Right lobe of liver (tissue), 6 donors: Measurements from ENCODE around the gene FAM227B. TPM values are rescaled to one million over a fixed set of nuclear protein-coding genes. Genes with fewer than 3 reads are reported as not detected.

Experiments
- ATAC-seq, 4 donors: fragments of 200-7000 bp; cut with Tn5 transposase; one replicate each; pipeline ENCODE4 v1.9.1; 2020; ENCODE audit warnings: mild to moderate bottlenecking in 4 of 4, moderate library complexity in 4 of 4
- DNase-seq, 3 donors: peaks; one replicate each; pipeline ENCODE4 v3.0.0-alpha.2; 2020
- H3K27ac ChIP-seq, 3 donors: fragments of 200-600 bp; one replicate each; pipeline ENCODE4 v1.8.0; 2022
- H3K27me3 ChIP-seq, 2 donors: fragments of 200-600 bp; one replicate each; pipeline ENCODE4 v1.8.0; 2022
- H3K36me3 ChIP-seq, 4 donors: fragments of 200-600 bp; sonication (generic) in 1 of 4; one replicate each; pipeline versions ENCODE4 v1.5.1 to v1.8.0; 2017 to 2022; ENCODE audit warnings: control low read depth in 1 of 4
- H3K4me1 ChIP-seq, 4 donors: fragments of 200-600 bp; sonication (generic) in 1 of 4; one replicate each; pipeline versions ENCODE4 v1.5.1 to v1.8.0; 2017 to 2022; ENCODE audit warnings: control low read depth in 1 of 4
- H3K4me3 ChIP-seq, 3 donors: fragments of 200-600 bp; one replicate each; pipeline ENCODE4 v1.8.0; 2022
- H3K9me3 ChIP-seq, 4 donors: fragments of 200-600 bp; sonication (generic) in 1 of 4; one replicate each; pipeline versions ENCODE4 v1.5.1 to v1.8.0; 2017 to 2022; ENCODE audit warnings: control low read depth in 1 of 4
- POLR2A ChIP-seq: fragments of 450-650 bp; IDR thresholded peaks from one replicate; pipeline ENCODE4 v1.6.1; 2017; ENCODE audit warnings: antibody characterized with exemption, mild to moderate bottlenecking
- WGBS: methylation state at CpG from one replicate; pipeline ENCODE4 v1.1.6; 2018; ENCODE audit warnings: low coverage, low lambda C conversion rate; ENCODE audit not compliant: insufficient coverage; ENCODE audit errors: missing lambda C conversion rate; 5-methylcytosine and 5-hydroxymethylcytosine counted together
- intact Hi-C, 2 donors: fragments of 100-400 bp; cut with DNase I; formaldehyde crosslinking; loops; one replicate each; pipeline versions ENCODE4 v1.11.2 to v1.14.1; 2022
- total RNA-seq, 6 experiments: library from RNA; depleted of rRNA in 2 of 6; stranded (reverse); fragments of >200 nt in 2 of 6; fragmentation: NEBNext Ultra II Directional in 3 of 6; extraction: Animal tissue kit (Norgen Biotek cat#: 25700) in 3 of 6; gene quantifications; one replicate each; pipeline versions ENCODE4 v1.1.0 to v1.2.4, GENCODE V29; 2016 to 2023
- TF ChIP-seq, protein P1 (sequence below), 4 donors: fragments of 200-600 bp in 3 of 4; fragments of 450-650 bp in 1 of 4; IDR thresholded peaks; one replicate each; pipeline versions ENCODE4 v1.5.1 to v1.8.0; 2016 to 2022; ENCODE audit warnings: antibody characterized with exemption in 4 of 4, mild to moderate bottlenecking in 2 of 4
- donor health status: DM: no; HTN: yes; CAD: no.
- donor health status: DM: no; HTN: no; CAD: no.
- donor health status: DM: no; HTN: no; CAD: no.
- donor health status: DM: no; HTN: yes; CAD: no.
- donor health status: DM: no; HTN: yes; CAD: no.

The FAM227B gene
- total RNA-seq, 6 experiments from 2014 or later = 1.3 to 3.2 (median 2.0) TPM

DNA sequence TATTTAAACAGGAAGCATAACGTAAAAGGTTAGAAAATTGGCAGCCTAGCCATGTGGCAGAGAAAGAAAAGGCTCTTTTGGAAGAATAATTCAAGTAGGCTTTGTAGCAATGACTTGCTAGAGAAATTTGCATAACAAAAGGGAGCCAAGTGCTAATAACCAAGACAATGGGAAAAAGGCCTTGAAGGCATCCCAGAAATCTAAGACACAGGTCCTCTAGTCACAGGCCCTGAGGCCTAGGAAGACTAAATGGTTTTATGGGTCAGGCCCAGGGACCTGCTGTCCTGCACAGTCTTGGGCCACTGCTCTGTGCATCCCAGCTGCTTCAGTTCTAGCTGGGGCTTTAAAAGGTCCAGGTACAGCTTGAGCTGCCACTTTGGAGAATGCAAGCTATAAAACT is 119.0 kb downstream of the FAM227B start:
- ATAC-seq (no peak), DNase-seq (no peak)
- Histone ChIP-seq H3K4me1 (no peaks in the 10 kb centered on the region), H3K27me3 (no peaks in the 10 kb centered on the region), H3K36me3 (no peaks in the 10 kb centered on the region), H3K9me3 (no peaks in the 10 kb centered on the region), H3K27ac (no peak overlapping the region), H3K4me3 (no peak overlapping the region)
- intact Hi-C loops = no loop called here
- TF ChIP-seq, protein P1, sequence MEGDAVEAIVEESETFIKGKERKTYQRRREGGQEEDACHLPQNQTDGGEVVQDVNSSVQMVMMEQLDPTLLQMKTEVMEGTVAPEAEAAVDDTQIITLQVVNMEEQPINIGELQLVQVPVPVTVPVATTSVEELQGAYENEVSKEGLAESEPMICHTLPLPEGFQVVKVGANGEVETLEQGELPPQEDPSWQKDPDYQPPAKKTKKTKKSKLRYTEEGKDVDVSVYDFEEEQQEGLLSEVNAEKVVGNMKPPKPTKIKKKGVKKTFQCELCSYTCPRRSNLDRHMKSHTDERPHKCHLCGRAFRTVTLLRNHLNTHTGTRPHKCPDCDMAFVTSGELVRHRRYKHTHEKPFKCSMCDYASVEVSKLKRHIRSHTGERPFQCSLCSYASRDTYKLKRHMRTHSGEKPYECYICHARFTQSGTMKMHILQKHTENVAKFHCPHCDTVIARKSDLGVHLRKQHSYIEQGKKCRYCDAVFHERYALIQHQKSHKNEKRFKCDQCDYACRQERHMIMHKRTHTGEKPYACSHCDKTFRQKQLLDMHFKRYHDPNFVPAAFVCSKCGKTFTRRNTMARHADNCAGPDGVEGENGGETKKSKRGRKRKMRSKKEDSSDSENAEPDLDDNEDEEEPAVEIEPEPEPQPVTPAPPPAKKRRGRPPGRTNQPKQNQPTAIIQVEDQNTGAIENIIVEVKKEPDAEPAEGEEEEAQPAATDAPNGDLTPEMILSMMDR (IDR thresholded peaks at IDR 0.05) = no peak
- TF ChIP-seq POLR2A = no peak
- WGBS = 73% methylated on average over 1 of the region's 1 CpG

DNA sequence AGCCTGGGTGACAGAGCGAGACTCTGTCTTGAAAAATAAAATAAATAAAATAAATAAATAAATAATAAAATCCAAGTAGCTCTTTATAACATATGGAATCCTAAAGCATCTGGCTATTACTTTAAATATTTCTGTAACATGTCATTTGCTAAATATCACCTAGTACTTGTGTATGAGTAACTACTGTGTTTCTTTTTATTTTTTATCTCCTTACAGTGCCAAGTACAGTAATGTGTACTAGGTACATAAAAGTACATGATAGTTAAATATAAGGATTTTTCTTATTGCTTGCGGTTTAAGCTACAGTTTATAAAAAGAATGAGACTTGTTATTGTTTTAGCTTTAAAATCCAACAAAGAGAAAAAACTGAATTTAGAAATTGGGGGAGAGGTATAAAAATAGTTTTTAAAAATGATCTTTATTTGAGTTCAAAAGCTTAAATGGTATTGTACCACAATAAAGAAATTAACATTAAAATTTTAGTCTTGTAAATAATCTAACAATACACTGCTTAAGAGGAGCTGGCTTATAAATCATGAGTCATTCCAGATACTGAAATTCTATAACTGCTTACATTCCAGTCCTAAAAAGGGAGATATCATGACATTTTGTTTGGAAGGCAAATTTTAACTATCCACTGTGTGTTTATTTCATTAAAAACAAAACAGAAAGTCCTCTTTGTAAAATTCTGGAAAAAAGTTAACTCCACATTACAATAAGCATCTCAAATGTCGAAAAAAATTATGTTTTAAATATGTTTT is 124.4 kb downstream of the FAM227B start:
- Histone ChIP-seq H3K27me3 (no peaks in the 10 kb centered on the region), H3K27ac (no peak overlapping the region), H3K4me3 (no peak overlapping the region), H3K4me1 (no peaks in the 10 kb centered on the region), H3K36me3 (no peaks in the 10 kb centered on the region), H3K9me3 (no peaks in the 10 kb centered on the region)
- intact Hi-C loops = no loop called here
- no peak for TF ChIP-seq POLR2A
- TF ChIP-seq, protein P1 (IDR thresholded peaks at IDR 0.05) = no peak
- 64% methylated on average over 3 of the region's 3 CpGs for WGBS
- DNase-seq = no peak
- no peak for ATAC-seq

DNA sequence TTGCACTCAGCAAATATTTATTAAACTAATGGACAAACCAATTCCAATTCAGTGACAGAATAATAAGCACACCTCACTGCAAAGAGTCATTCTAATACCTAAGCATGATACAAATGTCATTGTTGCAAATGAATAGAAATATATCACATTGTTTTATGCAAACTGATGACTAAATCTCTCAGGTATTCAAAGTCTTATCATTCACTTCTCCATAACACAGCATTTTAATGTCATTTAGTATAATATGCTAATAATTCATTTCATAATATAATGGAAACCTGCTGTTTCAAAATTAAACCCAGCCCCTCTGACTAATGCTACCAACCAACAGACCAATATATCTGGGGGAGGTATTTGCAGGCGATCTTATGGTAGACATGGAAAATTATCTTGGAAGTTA is 125.8 kb downstream of the FAM227B start:
- WGBS = 79% methylated on average over 1 of the region's 1 CpG
- no peaks in the 10 kb centered on the region for H3K27me3 ChIP-seq
- no peak for TF ChIP-seq POLR2A
- TF ChIP-seq, protein P1 (IDR thresholded peaks at IDR 0.05) = no peak

DNA sequence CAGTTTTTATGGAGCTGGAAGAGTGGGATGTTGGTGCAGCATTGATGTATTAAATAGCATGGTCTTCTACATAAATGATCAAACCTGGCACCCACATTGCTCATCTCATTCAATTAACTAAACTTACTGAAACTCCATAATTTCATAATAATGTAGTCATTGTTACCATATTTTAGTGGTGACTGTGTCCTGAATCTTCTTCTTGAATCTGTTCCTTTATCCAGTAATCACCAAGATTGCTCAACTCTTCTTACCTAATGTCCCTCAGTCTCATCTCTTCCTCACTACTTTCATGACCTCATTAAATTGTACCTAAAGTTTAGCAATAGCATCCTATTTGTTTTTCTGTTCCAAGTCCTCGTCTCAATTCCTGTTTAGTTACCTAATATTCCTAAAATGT is 127.8 kb downstream of the FAM227B start:
- Histone ChIP-seq H3K4me3 (no peak overlapping the region), H3K27ac (no peak overlapping the region), H3K36me3 (no peaks in the 10 kb centered on the region), H3K9me3 (no peaks in the 10 kb centered on the region), H3K4me1 (no peaks in the 10 kb centered on the region), H3K27me3 (no peaks in the 10 kb centered on the region)
- DNase-seq = no peak
- 18% methylated on average over 1 of the region's 1 CpG for WGBS
- TF ChIP-seq, protein P1 (IDR thresholded peaks at IDR 0.05) = no peak
- TF ChIP-seq POLR2A = no peak
- peak in 2 of 4 donors; percentile 35 to 53 for ATAC-seq
- intact Hi-C loops = no loop called here

More for the DNA sequence above, 125.8 kb downstream of the FAM227B start:
- DNase-seq (no peak), ATAC-seq (no peak)
- no peaks in the 10 kb centered on the region for H3K4me1 ChIP-seq
- no peak overlapping the region for H3K4me3 ChIP-seq
- intact Hi-C loops = no loop called here
- H3K9me3 ChIP-seq = no peaks in the 10 kb centered on the region
- no peaks in the 10 kb centered on the region for H3K36me3 ChIP-seq
- H3K27ac ChIP-seq = no peak overlapping the region
